ENCODE measurements around the gene INPP5K. TPM values are rescaled to one million over a fixed set of nuclear protein-coding genes. Genes with fewer than 3 reads are reported as not detected.
A peak's percentile ranks its signal among the peaks of the same experiment; 100 is the strongest.

Gene INPP5K
- total RNA-seq, 1 donor from 2014 or later: 31.6 TPM

DNA sequence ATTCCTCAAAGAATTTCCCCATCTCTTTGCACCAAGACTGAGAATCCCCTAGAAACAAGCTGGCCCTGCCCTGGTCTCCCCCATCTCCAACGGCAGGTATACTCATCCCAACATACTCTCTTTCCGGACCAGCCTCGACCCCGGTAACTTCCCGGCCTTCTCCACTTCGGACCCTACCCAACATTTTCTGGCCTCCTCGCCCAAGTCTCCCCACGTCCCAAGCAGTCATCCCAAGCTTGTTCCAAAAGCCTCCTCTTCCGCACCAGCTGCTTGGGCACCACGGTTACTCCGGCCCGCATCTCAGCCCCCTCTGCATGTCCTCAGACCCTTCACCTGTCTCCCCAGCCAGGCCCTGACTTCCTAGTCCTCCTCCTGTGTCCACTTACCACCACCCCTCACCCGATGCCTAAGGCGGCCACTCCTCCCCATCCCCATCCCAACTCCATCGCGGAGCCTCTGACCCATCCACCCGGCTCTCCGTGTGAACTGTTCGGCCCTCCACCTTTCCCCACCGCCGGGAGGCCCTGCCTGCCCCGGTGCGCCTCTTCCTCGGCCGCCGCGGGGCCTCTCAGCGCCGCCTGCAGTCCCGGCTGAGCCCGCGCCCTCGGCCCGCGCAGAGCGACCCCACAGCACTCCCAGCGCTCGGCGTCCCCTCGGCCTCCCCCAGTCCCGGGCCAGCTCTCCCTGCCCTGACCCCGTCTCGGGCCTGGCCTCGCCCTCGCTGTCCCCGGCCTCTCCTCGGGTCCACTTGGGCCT, 45.2 kb upstream of the INPP5K start:
- DNase-seq (ENCODE audit: low read depth) (no peak), FAIRE-seq (no peak)
- H3K27me3 ChIP-seq (ENCODE audit: control insufficient read depth, insufficient read depth, low read length): no peaks in the 10 kb centered on the region
- H3K36me3 ChIP-seq (ENCODE audit: control insufficient read depth, insufficient read depth, low read length): peaks cover 3% of the 10 kb centered on the region
- peak; percentile 36 for TF ChIP-seq CTCF (IDR thresholded peaks at IDR 0.05; ENCODE audit: insufficient read depth, low read length, severe bottlenecking)
- H3K4me3 ChIP-seq (ENCODE audit: low read depth, low read length): peak overlapping the region; percentile 80

DNA sequence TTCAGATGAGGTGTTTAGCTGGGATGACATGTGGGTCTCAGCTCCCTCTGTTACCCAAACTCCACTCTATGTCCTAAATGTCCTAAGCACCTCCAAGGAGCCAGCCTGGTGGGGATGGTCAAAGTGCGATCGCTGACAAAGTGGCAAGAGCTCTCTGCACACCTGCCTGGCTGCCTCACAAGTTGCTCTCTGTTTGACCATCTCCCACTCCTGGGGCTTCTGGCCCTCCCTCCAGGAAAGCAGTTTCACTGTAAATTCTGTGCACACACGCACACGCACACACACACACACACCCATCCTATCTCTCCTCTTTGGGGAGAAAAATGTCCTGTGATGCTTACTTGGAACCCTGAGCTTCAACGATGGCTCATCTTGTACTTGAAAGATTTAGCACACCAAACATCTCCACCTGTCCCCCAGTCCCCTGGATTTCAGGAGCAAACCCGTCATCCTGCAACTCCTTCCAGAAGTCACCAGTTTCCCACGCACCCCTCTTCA, 44.5 kb upstream of the INPP5K start:
- no peak for TF ChIP-seq CTCF (IDR thresholded peaks at IDR 0.05; ENCODE audit: insufficient read depth, low read length, severe bottlenecking)
- Histone ChIP-seq H3K36me3 (ENCODE audit: control insufficient read depth, insufficient read depth, low read length) (peaks cover 6% of the 10 kb centered on the region), H3K27me3 (ENCODE audit: control insufficient read depth, insufficient read depth, low read length) (no peaks in the 10 kb centered on the region), H3K4me3 (ENCODE audit: low read depth, low read length) (peak overlapping the region; percentile 80)
- no peak for DNase-seq (ENCODE audit: low read depth)
- FAIRE-seq: no peak

GRCh38 chr17:1560101-1560857, 43.9 kb upstream of the INPP5K start:
- DNase-seq (ENCODE audit: low read depth) (no peak), FAIRE-seq (no peak)
- TF ChIP-seq CTCF (IDR thresholded peaks at IDR 0.05; ENCODE audit: insufficient read depth, low read length, severe bottlenecking): no peak
- no peak overlapping the region for H3K4me3 ChIP-seq (ENCODE audit: low read depth, low read length)
- peaks cover 6% of the 10 kb centered on the region for H3K36me3 ChIP-seq (ENCODE audit: control insufficient read depth, insufficient read depth, low read length)
- H3K27me3 ChIP-seq (ENCODE audit: control insufficient read depth, insufficient read depth, low read length): no peaks in the 10 kb centered on the region

- Histone ChIP-seq H3K36me3 (ENCODE audit: control insufficient read depth, insufficient read depth, low read length) (peaks cover 6% of the 10 kb centered on the region), H3K27me3 (ENCODE audit: control insufficient read depth, insufficient read depth, low read length) (no peaks in the 10 kb centered on the region), H3K4me3 (ENCODE audit: low read depth, low read length) (no peak overlapping the region)
- no peak for TF ChIP-seq CTCF (IDR thresholded peaks at IDR 0.05; ENCODE audit: insufficient read depth, low read length, severe bottlenecking)
- no peak for FAIRE-seq
- no peak for DNase-seq (ENCODE audit: low read depth)
Measured at GRCh38 chr17:1559047-1560043, 42.9 kb upstream of the INPP5K start.

GRCh38 chr17:1558401-1558800, 42.0 kb upstream of the INPP5K start:
- FAIRE-seq (no peak), DNase-seq (ENCODE audit: low read depth) (no peak)
- Histone ChIP-seq H3K4me3 (ENCODE audit: low read depth, low read length) (no peak overlapping the region), H3K27me3 (ENCODE audit: control insufficient read depth, insufficient read depth, low read length) (no peaks in the 10 kb centered on the region), H3K36me3 (ENCODE audit: control insufficient read depth, insufficient read depth, low read length) (peaks cover 6% of the 10 kb centered on the region)
- no peak for TF ChIP-seq CTCF (IDR thresholded peaks at IDR 0.05; ENCODE audit: insufficient read depth, low read length, severe bottlenecking)

All from bronchial epithelial cell (primary cell).